GM23338 (cell line): ENCODE results near the gene NUTM1. TPM values are rescaled to one million over a fixed set of nuclear protein-coding genes. Genes with fewer than 3 reads are reported as not detected.

Source experiments
- ATAC-seq: fragments of 200-7000 bp; cut with Tn5 transposase; 3 replicates; pipeline ENCODE4 v1.9.1; 2020
- DNase-seq: peaks from one replicate; pipeline ENCODE4 v3.0.0-alpha.2; 2015; ENCODE audit warnings: low spot score
- H2AFZ ChIP-seq: fragments of 200-600 bp; sonication (generic); 2 replicates; pipeline ENCODE4 v1.8.0; 2016; ENCODE audit warnings: antibody characterized with exemption, mild to moderate bottlenecking, moderate library complexity
- H3F3A ChIP-seq: fragments of 200-600 bp; sonication (generic); replicated peaks from 2 replicates; pipeline ENCODE4 v1.8.0; 2017; ENCODE audit warnings: antibody characterized with exemption, mixed run types, low read depth
- H3K27ac ChIP-seq: fragments of 200-600 bp; sonication (generic); 2 replicates; pipeline ENCODE4 v1.6.1; 2016; ENCODE audit warnings: low read depth
- H3K27me3 ChIP-seq: fragments of 200-600 bp; sonication (generic); 2 replicates; pipeline ENCODE4 v1.8.0; 2016; ENCODE audit warnings: mild to moderate bottlenecking, mixed run types, moderate library complexity; ENCODE audit not compliant: insufficient read depth
- H3K36me3 ChIP-seq: fragments of 200-600 bp; sonication (generic); 2 replicates; pipeline ENCODE4 v1.8.0; 2016; ENCODE audit warnings: mild to moderate bottlenecking; ENCODE audit not compliant: insufficient read depth
- H3K4me1 ChIP-seq: fragments of 200-600 bp; sonication (generic); 2 replicates; pipeline ENCODE4 v1.8.0; 2016; ENCODE audit warnings: mild to moderate bottlenecking, moderate library complexity; ENCODE audit not compliant: insufficient read depth
- H3K4me2 ChIP-seq: fragments of 200-600 bp; sonication (generic); 2 replicates; pipeline ENCODE4 v1.7.1; 2017; ENCODE audit warnings: mixed run types
- H3K4me3 ChIP-seq: fragments of 200-600 bp; sonication (generic); 2 replicates; pipeline ENCODE4 v1.6.1; 2016; ENCODE audit warnings: mixed run types
- H3K79me2 ChIP-seq: fragments of 200-600 bp; sonication (generic); replicated peaks from 2 replicates; pipeline ENCODE4 v1.8.0; 2017; ENCODE audit warnings: mild to moderate bottlenecking; ENCODE audit not compliant: insufficient read depth
- H3K9me2 ChIP-seq: fragments of 200-600 bp; sonication (generic); 2 replicates; pipeline ENCODE4 v1.8.0; 2017; ENCODE audit not compliant: insufficient read depth
- H4K20me1 ChIP-seq: fragments of 200-600 bp; sonication (generic); replicated peaks from 2 replicates; pipeline ENCODE4 v1.8.0; 2017; ENCODE audit warnings: mild to moderate bottlenecking; ENCODE audit not compliant: insufficient read depth
- H3K27ac Mint-ChIP-seq: 2 replicates; pipeline ENCODE4 v1.8.0; 2020; ENCODE audit warnings: inconsistent platforms, mild to moderate bottlenecking, moderate library complexity, mixed read lengths
- H3K27me3 Mint-ChIP-seq: 3 replicates; pipeline ENCODE4 v1.8.0; 2022; ENCODE audit warnings: low read depth, mild to moderate bottlenecking, moderate library complexity, mixed read lengths, inconsistent platforms; ENCODE audit not compliant: insufficient read depth, poor library complexity
- H3K36me3 Mint-ChIP-seq: 3 replicates; pipeline ENCODE4 v1.8.0; 2021; ENCODE audit warnings: low read depth, mild to moderate bottlenecking, inconsistent platforms, moderate library complexity, mixed read lengths
- H3K4me1 Mint-ChIP-seq: 3 replicates; pipeline ENCODE4 v1.8.0; 2020; ENCODE audit warnings: mild to moderate bottlenecking, inconsistent platforms, mixed read lengths
- H3K4me3 Mint-ChIP-seq: 3 replicates; pipeline ENCODE4 v1.8.0; 2021; ENCODE audit warnings: moderate library complexity, mild to moderate bottlenecking, inconsistent platforms, mixed read lengths
- H3K9me3 Mint-ChIP-seq: 3 replicates; pipeline ENCODE4 v1.8.0; 2020; ENCODE audit warnings: moderate library complexity, mild to moderate bottlenecking, inconsistent platforms, mixed read lengths
- CREB1 ChIP-seq: fragments of 250-450 bp; sonication (Bioruptor Pico); IDR thresholded peaks from 2 replicates; pipeline ENCODE4 v1.5.0; 2020; ENCODE audit warnings: low read depth, mild to moderate bottlenecking, moderate library complexity
- EZH2 ChIP-seq: fragments of 200-600 bp; sonication (generic); IDR thresholded peaks from one replicate; pipeline ENCODE4 v1.8.0; 2017; ENCODE audit warnings: antibody characterized with exemption, mild to moderate bottlenecking, low read depth; ENCODE audit not compliant: unreplicated experiment
- EZH2phosphoT487 ChIP-seq: fragments of 200-600 bp; sonication (generic); IDR thresholded peaks from one replicate; pipeline ENCODE4 v1.8.1; 2018; ENCODE audit warnings: antibody characterized with exemption; ENCODE audit not compliant: unreplicated experiment
- JUNB ChIP-seq: IDR thresholded peaks from one replicate; pipeline ENCODE4 v1.6.1; 2016; ENCODE audit warnings: antibody characterized with exemption; ENCODE audit not compliant: unreplicated experiment
- NANOG ChIP-seq: IDR thresholded peaks from 2 replicates; pipeline ENCODE4 v1.6.1; 2016; ENCODE audit warnings: antibody characterized with exemption, borderline replicate concordance
- POLR2AphosphoS5 ChIP-seq: IDR thresholded peaks from 2 replicates; pipeline ENCODE4 v1.6.1; 2016; ENCODE audit warnings: antibody characterized with exemption, low read depth
- STAT1 ChIP-seq: IDR thresholded peaks from one replicate; pipeline ENCODE4 v1.6.1; 2016; ENCODE audit warnings: antibody characterized with exemption; ENCODE audit not compliant: unreplicated experiment
- ZNF114 ChIP-seq: fragments of 250-450 bp; sonication (Bioruptor Pico); IDR thresholded peaks from 2 replicates; pipeline ENCODE4 v1.5.0; 2020; ENCODE audit warnings: mild to moderate bottlenecking, moderate library complexity
- ZNF331 ChIP-seq: fragments of 250-450 bp; sonication (Bioruptor Pico); IDR thresholded peaks from 2 replicates; pipeline ENCODE4 v1.5.0; 2020; ENCODE audit warnings: low read depth, mild to moderate bottlenecking, moderate library complexity
- polyA plus RNA-seq: library from polyadenylated mRNA; unstranded; fragments of >200 nt; fragmentation: Nextera tagmentation; extraction: Ambion mirVana; gene quantifications from 2 replicates; pipeline ENCODE4 v1.2.1, GENCODE V29; 2016
- total RNA-seq: library from RNA; depleted of rRNA; stranded (reverse); fragments of >200 nt; shearing (Covaris generic); gene quantifications from 2 replicates; pipeline ENCODE4 v1.2.3, GENCODE V29; 2014
- TF ChIP-seq, protein P1 (sequence below): fragments of 250-450 bp; sonication (Bioruptor Pico); IDR thresholded peaks from 2 replicates; pipeline ENCODE4 v1.5.0; 2020; ENCODE audit warnings: mild to moderate bottlenecking, moderate library complexity
- TF ChIP-seq, protein P2 (sequence below): IDR thresholded peaks from 2 replicates; pipeline ENCODE4 v1.6.1; 2016; ENCODE audit warnings: antibody characterized with exemption
- TF ChIP-seq, protein P3 (sequence below), 2 experiments: fragments of 200-600 bp in 1 of 2; sonication (generic) in 1 of 2; conservative IDR thresholded peaks; 2 replicates each; pipeline versions ENCODE4 v1.5.1 to v1.6.1; 2016 to 2017; ENCODE audit warnings: antibody characterized with exemption in 2 of 2, low read depth in 2 of 2, mild to moderate bottlenecking in 2 of 2, moderate library complexity in 1 of 2
- TF ChIP-seq, protein P4 (sequence below): IDR thresholded peaks from one replicate; pipeline ENCODE4 v1.6.1; 2018; ENCODE audit warnings: antibody characterized with exemption; ENCODE audit not compliant: unreplicated experiment

The NUTM1 gene
- total and polyA plus RNA-seq, 2 experiments from 2014 or later: 0.16 to 1.2 TPM

DNA sequence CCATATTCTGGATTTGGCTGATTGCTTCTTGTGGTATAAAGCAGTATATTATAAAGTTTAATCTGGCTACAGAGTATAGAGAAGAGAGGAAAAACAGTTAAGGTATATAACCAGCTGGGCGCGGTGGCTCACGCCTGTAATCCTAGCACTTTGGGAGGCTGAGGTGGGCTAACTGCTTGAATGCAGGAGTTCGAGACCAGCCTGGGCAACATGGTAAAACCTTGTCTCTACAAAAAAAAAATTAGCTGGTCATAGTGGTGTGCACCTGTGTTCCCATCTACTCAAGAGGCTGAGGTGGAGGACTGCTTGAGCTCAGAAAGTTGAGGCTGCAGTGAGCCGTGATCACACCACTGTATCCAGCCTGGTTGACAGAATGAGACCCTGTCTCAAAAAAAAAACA lies 12.8 kb upstream of the NUTM1 start:
- no peak overlapping the region for H3K27ac Mint-ChIP-seq
- no peaks in the 10 kb centered on the region; the same call in 1 of the 2 replicates for H4K20me1 ChIP-seq
- H3K27ac ChIP-seq: no peak overlapping the region
- no peaks in the 10 kb centered on the region for H3K36me3 Mint-ChIP-seq
- H3F3A ChIP-seq: no peaks in the 10 kb centered on the region
- no peaks in the 10 kb centered on the region for H3K4me1 Mint-ChIP-seq
- no peak overlapping the region for H2AFZ ChIP-seq
- ATAC-seq (no peak), DNase-seq (no peak)
- no peaks in the 10 kb centered on the region for H3K27me3 Mint-ChIP-seq
- H3K4me3 Mint-ChIP-seq: no peak overlapping the region
- TF ChIP-seq, protein P1, sequence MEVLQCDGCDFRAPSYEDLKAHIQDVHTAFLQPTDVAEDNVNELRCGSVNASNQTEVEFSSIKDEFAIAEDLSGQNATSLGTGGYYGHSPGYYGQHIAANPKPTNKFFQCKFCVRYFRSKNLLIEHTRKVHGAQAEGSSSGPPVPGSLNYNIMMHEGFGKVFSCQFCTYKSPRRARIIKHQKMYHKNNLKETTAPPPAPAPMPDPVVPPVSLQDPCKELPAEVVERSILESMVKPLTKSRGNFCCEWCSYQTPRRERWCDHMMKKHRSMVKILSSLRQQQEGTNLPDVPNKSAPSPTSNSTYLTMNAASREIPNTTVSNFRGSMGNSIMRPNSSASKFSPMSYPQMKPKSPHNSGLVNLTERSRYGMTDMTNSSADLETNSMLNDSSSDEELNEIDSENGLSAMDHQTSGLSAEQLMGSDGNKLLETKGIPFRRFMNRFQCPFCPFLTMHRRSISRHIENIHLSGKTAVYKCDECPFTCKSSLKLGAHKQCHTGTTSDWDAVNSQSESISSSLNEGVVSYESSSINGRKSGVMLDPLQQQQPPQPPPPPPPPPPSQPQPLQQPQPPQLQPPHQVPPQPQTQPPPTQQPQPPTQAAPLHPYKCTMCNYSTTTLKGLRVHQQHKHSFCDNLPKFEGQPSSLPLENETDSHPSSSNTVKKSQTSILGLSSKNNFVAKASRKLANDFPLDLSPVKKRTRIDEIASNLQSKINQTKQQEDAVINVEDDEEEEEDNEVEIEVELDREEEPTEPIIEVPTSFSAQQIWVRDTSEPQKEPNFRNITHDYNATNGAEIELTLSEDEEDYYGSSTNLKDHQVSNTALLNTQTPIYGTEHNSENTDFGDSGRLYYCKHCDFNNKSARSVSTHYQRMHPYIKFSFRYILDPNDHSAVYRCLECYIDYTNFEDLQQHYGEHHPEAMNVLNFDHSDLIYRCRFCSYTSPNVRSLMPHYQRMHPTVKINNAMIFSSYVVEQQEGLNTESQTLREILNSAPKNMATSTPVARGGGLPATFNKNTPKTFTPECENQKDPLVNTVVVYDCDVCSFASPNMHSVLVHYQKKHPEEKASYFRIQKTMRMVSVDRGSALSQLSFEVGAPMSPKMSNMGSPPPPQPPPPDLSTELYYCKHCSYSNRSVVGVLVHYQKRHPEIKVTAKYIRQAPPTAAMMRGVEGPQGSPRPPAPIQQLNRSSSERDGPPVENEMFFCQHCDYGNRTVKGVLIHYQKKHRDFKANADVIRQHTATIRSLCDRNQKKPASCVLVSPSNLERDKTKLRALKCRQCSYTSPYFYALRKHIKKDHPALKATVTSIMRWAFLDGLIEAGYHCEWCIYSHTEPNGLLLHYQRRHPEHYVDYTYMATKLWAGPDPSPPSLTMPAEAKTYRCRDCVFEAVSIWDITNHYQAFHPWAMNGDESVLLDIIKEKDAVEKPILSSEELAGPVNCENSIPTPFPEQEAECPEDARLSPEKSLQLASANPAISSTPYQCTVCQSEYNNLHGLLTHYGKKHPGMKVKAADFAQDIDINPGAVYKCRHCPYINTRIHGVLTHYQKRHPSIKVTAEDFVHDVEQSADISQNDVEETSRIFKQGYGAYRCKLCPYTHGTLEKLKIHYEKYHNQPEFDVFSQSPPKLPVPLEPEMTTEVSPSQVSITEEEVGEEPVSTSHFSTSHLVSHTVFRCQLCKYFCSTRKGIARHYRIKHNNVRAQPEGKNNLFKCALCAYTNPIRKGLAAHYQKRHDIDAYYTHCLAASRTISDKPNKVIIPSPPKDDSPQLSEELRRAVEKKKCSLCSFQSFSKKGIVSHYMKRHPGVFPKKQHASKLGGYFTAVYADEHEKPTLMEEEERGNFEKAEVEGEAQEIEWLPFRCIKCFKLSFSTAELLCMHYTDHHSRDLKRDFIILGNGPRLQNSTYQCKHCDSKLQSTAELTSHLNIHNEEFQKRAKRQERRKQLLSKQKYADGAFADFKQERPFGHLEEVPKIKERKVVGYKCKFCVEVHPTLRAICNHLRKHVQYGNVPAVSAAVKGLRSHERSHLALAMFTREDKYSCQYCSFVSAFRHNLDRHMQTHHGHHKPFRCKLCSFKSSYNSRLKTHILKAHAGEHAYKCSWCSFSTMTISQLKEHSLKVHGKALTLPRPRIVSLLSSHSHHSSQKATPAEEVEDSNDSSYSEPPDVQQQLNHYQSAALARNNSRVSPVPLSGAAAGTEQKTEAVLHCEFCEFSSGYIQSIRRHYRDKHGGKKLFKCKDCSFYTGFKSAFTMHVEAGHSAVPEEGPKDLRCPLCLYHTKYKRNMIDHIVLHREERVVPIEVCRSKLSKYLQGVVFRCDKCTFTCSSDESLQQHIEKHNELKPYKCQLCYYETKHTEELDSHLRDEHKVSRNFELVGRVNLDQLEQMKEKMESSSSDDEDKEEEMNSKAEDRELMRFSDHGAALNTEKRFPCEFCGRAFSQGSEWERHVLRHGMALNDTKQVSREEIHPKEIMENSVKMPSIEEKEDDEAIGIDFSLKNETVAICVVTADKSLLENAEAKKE (CRISPR knock-in tag): no peak
- TF ChIP-seq EZH2phosphoT487 (no peak), JUNB (no peak), POLR2AphosphoS5 (no peak), EZH2 (no peak), CREB1 (no peak), ZNF331 (CRISPR knock-in tag) (no peak), NANOG (no peak), STAT1 (no peak), ZNF114 (CRISPR knock-in tag) (no peak)
- TF ChIP-seq, protein P2, sequence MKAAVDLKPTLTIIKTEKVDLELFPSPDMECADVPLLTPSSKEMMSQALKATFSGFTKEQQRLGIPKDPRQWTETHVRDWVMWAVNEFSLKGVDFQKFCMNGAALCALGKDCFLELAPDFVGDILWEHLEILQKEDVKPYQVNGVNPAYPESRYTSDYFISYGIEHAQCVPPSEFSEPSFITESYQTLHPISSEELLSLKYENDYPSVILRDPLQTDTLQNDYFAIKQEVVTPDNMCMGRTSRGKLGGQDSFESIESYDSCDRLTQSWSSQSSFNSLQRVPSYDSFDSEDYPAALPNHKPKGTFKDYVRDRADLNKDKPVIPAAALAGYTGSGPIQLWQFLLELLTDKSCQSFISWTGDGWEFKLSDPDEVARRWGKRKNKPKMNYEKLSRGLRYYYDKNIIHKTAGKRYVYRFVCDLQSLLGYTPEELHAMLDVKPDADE: no peak
- TF ChIP-seq, protein P3, sequence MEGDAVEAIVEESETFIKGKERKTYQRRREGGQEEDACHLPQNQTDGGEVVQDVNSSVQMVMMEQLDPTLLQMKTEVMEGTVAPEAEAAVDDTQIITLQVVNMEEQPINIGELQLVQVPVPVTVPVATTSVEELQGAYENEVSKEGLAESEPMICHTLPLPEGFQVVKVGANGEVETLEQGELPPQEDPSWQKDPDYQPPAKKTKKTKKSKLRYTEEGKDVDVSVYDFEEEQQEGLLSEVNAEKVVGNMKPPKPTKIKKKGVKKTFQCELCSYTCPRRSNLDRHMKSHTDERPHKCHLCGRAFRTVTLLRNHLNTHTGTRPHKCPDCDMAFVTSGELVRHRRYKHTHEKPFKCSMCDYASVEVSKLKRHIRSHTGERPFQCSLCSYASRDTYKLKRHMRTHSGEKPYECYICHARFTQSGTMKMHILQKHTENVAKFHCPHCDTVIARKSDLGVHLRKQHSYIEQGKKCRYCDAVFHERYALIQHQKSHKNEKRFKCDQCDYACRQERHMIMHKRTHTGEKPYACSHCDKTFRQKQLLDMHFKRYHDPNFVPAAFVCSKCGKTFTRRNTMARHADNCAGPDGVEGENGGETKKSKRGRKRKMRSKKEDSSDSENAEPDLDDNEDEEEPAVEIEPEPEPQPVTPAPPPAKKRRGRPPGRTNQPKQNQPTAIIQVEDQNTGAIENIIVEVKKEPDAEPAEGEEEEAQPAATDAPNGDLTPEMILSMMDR (conservative IDR thresholded peaks at IDR 0.05; ENCODE audit: low read depth in 2 of 2): no peak
- TF ChIP-seq, protein P4, sequence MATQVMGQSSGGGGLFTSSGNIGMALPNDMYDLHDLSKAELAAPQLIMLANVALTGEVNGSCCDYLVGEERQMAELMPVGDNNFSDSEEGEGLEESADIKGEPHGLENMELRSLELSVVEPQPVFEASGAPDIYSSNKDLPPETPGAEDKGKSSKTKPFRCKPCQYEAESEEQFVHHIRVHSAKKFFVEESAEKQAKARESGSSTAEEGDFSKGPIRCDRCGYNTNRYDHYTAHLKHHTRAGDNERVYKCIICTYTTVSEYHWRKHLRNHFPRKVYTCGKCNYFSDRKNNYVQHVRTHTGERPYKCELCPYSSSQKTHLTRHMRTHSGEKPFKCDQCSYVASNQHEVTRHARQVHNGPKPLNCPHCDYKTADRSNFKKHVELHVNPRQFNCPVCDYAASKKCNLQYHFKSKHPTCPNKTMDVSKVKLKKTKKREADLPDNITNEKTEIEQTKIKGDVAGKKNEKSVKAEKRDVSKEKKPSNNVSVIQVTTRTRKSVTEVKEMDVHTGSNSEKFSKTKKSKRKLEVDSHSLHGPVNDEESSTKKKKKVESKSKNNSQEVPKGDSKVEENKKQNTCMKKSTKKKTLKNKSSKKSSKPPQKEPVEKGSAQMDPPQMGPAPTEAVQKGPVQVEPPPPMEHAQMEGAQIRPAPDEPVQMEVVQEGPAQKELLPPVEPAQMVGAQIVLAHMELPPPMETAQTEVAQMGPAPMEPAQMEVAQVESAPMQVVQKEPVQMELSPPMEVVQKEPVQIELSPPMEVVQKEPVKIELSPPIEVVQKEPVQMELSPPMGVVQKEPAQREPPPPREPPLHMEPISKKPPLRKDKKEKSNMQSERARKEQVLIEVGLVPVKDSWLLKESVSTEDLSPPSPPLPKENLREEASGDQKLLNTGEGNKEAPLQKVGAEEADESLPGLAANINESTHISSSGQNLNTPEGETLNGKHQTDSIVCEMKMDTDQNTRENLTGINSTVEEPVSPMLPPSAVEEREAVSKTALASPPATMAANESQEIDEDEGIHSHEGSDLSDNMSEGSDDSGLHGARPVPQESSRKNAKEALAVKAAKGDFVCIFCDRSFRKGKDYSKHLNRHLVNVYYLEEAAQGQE: no peak
- H3K27me3 ChIP-seq: no peaks in the 10 kb centered on the region
- H3K4me2 ChIP-seq: no peak overlapping the region
- no peak overlapping the region for H3K4me3 ChIP-seq
- H3K9me3 Mint-ChIP-seq: no peaks in the 10 kb centered on the region
- no peaks in the 10 kb centered on the region for H3K79me2 ChIP-seq
- H3K36me3 ChIP-seq: no peaks in the 10 kb centered on the region
- H3K4me1 ChIP-seq: no peaks in the 10 kb centered on the region
- H3K9me2 ChIP-seq: no peaks in the 10 kb centered on the region
